Testis (tissue), 3 donors: ENCODE measurements around the gene PYHIN1. TPM values are rescaled to one million over a fixed set of nuclear protein-coding genes. Genes with fewer than 3 reads are reported as not detected.

Experiments used
- DNase-seq: peaks from one replicate; pipeline ENCODE4 v3.0.0-alpha.2; 2019
- H3K27ac ChIP-seq, 2 donors: fragments of 200-600 bp; sonication (generic); one replicate each; pipeline ENCODE4 v1.5.1; 2019
- H3K27me3 ChIP-seq: fragments of 200-600 bp; sonication (generic); one replicate; pipeline ENCODE4 v1.5.1; 2019
- H3K36me3 ChIP-seq: fragments of 200-600 bp; sonication (generic); one replicate; pipeline ENCODE4 v1.5.1; 2017; ENCODE audit warnings: low read depth; ENCODE audit errors: missing control alignments
- H3K4me1 ChIP-seq: fragments of 200-600 bp; sonication (generic); one replicate; pipeline ENCODE4 v1.5.1; 2019
- H3K4me3 ChIP-seq, 2 donors: fragments of 200-600 bp; sonication (generic); one replicate each; pipeline ENCODE4 v1.5.1; 2017 to 2019
- H3K9me3 ChIP-seq: fragments of 200-600 bp; sonication (generic); one replicate; pipeline ENCODE4 v1.5.1; 2017
- POLR2A ChIP-seq: fragments of 450-650 bp; IDR thresholded peaks from one replicate; pipeline ENCODE4 v1.6.1; 2017; ENCODE audit warnings: antibody characterized with exemption, mild to moderate bottlenecking, moderate library complexity
- WGBS, 2 donors: methylation state at CpG; one replicate each; pipeline ENCODE4 v1.1.5; 2018; 5-methylcytosine and 5-hydroxymethylcytosine counted together
- intact Hi-C: fragments of 100-400 bp; cut with DNase I; formaldehyde crosslinking; loops from one replicate; pipeline ENCODE4 v1.15.1; 2023; ENCODE audit warnings: low total_unique reads
- polyA plus RNA-seq: library from polyadenylated mRNA; stranded (reverse); fragments of 350-450 nt; fragmentation: Illumina TruSeq; extraction: RNeasy Lipid Tissue Mini Kit (QIAGEN cat#74804); gene quantifications from one replicate; pipeline ENCODE4 v1.2.3, GENCODE V29; 2014; ENCODE audit warnings: low read depth, low replicate concordance; ENCODE audit not compliant: insufficient read depth
- total RNA-seq, 2 donors: library from RNA; depleted of rRNA; stranded (reverse); fragments of >200 nt; gene quantifications; one replicate each; pipeline ENCODE4 v1.2.3, GENCODE V29; 2016
- TF ChIP-seq, protein P1 (sequence below), 3 experiments: fragments of 450-650 bp in 2 of 3; fragments of 200-600 bp in 1 of 3; sonication (generic) in 1 of 3; IDR thresholded peaks; one replicate each; pipeline ENCODE4 v1.5.1; 2016 to 2019; ENCODE audit warnings: antibody characterized with exemption in 3 of 3, mild to moderate bottlenecking in 2 of 3, moderate library complexity in 1 of 3

PYHIN1 gene
- total and polyA plus RNA-seq, 3 donors from 2014 or later, result 0.56 to 1.2 (median 0.58) TPM

GRCh38 chr1:159014003-159014571, 82.7 kb downstream of the PYHIN1 start:
- WGBS, 2 donors, result 89 to 93% methylated on average over 3 of the region's 3 CpGs
- no peaks in the 10 kb centered on the region for H3K4me1 ChIP-seq
- intact Hi-C loops, result no loop called here
- no peak overlapping the region for H3K27ac ChIP-seq
- no peaks in the 10 kb centered on the region for H3K9me3 ChIP-seq
- TF ChIP-seq, protein P1, sequence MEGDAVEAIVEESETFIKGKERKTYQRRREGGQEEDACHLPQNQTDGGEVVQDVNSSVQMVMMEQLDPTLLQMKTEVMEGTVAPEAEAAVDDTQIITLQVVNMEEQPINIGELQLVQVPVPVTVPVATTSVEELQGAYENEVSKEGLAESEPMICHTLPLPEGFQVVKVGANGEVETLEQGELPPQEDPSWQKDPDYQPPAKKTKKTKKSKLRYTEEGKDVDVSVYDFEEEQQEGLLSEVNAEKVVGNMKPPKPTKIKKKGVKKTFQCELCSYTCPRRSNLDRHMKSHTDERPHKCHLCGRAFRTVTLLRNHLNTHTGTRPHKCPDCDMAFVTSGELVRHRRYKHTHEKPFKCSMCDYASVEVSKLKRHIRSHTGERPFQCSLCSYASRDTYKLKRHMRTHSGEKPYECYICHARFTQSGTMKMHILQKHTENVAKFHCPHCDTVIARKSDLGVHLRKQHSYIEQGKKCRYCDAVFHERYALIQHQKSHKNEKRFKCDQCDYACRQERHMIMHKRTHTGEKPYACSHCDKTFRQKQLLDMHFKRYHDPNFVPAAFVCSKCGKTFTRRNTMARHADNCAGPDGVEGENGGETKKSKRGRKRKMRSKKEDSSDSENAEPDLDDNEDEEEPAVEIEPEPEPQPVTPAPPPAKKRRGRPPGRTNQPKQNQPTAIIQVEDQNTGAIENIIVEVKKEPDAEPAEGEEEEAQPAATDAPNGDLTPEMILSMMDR (IDR thresholded peaks at IDR 0.05), result no peak
- no peak for TF ChIP-seq POLR2A
- no peaks in the 10 kb centered on the region for H3K36me3 ChIP-seq
- no peak for DNase-seq
- H3K27me3 ChIP-seq, result no peaks in the 10 kb centered on the region
- H3K4me3 ChIP-seq, result no peak overlapping the region

DNA sequence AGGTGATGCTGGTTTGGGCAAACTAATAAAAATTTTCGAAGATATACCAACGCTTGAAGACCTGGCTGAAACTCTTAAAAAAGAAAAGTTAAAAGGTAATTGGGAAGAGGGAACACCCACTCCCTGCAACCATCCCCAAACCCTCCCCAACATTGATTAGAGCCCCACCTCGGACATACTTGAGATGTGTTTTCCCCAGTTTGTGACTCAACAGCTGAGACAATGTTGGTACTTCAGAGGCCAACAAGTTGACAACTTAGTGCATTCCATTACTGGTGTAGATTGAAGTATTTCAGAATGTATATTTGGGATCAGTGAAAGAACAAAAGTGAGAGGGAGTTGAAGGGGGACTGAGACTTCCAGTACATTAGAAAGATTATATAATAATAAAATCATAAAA, 83.5 kb downstream of the PYHIN1 start:
- Histone ChIP-seq H3K27ac (no peak overlapping the region), H3K9me3 (no peaks in the 10 kb centered on the region), H3K27me3 (no peaks in the 10 kb centered on the region), H3K4me3 (no peak overlapping the region), H3K4me1 (no peaks in the 10 kb centered on the region), H3K36me3 (no peaks in the 10 kb centered on the region)
- DNase-seq, result no peak
- TF ChIP-seq POLR2A, result no peak
- TF ChIP-seq, protein P1 (IDR thresholded peaks at IDR 0.05), result no peak
- 91 to 98% methylated on average over 3 of the region's 3 CpGs for WGBS, 2 donors
- intact Hi-C loops, result no loop called here

DNA sequence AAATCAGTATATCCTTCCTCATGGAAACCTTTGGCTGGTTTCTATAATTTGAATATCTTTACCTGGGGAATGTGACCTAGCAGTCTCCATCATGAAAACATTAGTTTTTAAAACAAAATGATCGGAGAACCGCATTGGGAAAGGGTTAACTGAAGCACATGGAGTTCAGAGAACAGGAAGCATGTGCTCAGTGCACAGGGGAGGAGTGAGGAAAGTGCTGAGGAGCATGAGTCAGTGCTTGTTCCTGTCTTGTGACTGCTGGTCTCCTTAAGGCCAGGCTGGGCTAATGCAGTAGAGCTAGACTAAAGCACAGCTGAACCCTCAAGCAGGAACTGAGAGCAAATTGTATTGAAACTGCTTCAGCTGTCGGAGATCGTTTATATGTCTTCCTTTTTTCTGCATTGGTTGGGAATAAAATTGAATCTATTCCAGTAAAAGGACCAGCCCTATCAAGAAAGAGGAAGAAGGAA, 84.1 kb downstream of the PYHIN1 start:
- intact Hi-C loops, result no loop called here
- Histone ChIP-seq H3K27me3 (no peaks in the 10 kb centered on the region), H3K27ac (no peak overlapping the region), H3K4me3 (no peak overlapping the region), H3K9me3 (no peaks in the 10 kb centered on the region), H3K4me1 (no peaks in the 10 kb centered on the region), H3K36me3 (no peaks in the 10 kb centered on the region)
- peak; percentile 58 for DNase-seq
- 77 to 81% methylated on average over 4 of the region's 4 CpGs for WGBS, 2 donors
- TF ChIP-seq, protein P1 (IDR thresholded peaks at IDR 0.05), result no peak

GRCh38 chr1:159023723-159024122, 92.4 kb downstream of the PYHIN1 start:
- H3K4me1 ChIP-seq, result no peaks in the 10 kb centered on the region
- TF ChIP-seq POLR2A, result no peak
- TF ChIP-seq, protein P1 (IDR thresholded peaks at IDR 0.05), result no peak
- no peak overlapping the region for H3K4me3 ChIP-seq
- intact Hi-C loops, result no loop called here
- 85 to 87% methylated on average over 10 of the region's 10 CpGs for WGBS, 2 donors
- no peaks in the 10 kb centered on the region for H3K27me3 ChIP-seq
- H3K9me3 ChIP-seq, result no peaks in the 10 kb centered on the region
- DNase-seq, result no peak
- H3K36me3 ChIP-seq, result no peaks in the 10 kb centered on the region
- no peak overlapping the region for H3K27ac ChIP-seq

- Histone ChIP-seq H3K4me1 (no peaks in the 10 kb centered on the region), H3K4me3 (no peak overlapping the region), H3K9me3 (no peaks in the 10 kb centered on the region), H3K27ac (no peak overlapping the region), H3K27me3 (no peaks in the 10 kb centered on the region), H3K36me3 (no peaks in the 10 kb centered on the region)
- 94 to 97% methylated on average over 7 of the region's 7 CpGs for WGBS, 2 donors
- TF ChIP-seq, protein P1 (IDR thresholded peaks at IDR 0.05), result no peak
- no peak for TF ChIP-seq POLR2A
- no peak for DNase-seq
- intact Hi-C loops, result no loop called here
Observed at GRCh38 chr1:159025043-159025442, 93.7 kb downstream of the PYHIN1 start.
